SK-MEL-5 (cell line): ENCODE measurements around the gene ARMC9. TPM values are rescaled to one million over a fixed set of nuclear protein-coding genes. Genes with fewer than 3 reads are reported as not detected.

Experiments used
- DNase-seq: peaks from one replicate; pipeline ENCODE4 v3.0.0-alpha.2; 2016; ENCODE audit warnings: low read depth, low spot score
- in situ Hi-C: cut with HindIII; loops from 2 replicates; pipeline ENCODE4 v1.10.0; 2016; ENCODE audit warnings: low sequenced_read_pairs, high pct_unique_total_duplicates, low pct_unique_long_range_greater_than_20kb
- total RNA-seq: library from RNA; depleted of rRNA; stranded (reverse); fragments of >200 nt; shearing (Covaris generic); gene quantifications from 2 replicates; pipeline ENCODE4 v1.2.3, GENCODE V29; 2014

ARMC9 gene
- total RNA-seq, 1 experiment from 2014 or later: 23.0 TPM

DNA sequence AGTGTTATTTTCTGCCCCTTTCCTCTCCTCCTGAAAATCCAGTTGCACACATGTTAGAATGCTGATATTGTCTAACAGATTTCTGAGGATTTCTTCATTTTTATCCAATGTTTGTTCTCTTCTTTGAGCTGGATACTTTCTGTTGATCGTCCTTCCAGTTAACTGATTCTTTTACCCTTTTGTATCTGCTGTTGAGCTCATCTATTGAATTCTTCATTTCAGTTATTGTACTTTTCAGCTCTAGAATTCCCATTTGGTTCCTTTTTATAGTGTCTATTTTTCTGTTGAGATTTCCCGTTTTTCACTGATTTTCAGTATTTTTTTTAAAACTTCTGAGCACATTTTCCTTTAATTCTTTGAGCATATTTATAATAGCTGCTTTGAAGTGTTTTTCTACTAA is 119.1 kb downstream of the ARMC9 start:
- in situ Hi-C loops: no loop called here

DNA sequence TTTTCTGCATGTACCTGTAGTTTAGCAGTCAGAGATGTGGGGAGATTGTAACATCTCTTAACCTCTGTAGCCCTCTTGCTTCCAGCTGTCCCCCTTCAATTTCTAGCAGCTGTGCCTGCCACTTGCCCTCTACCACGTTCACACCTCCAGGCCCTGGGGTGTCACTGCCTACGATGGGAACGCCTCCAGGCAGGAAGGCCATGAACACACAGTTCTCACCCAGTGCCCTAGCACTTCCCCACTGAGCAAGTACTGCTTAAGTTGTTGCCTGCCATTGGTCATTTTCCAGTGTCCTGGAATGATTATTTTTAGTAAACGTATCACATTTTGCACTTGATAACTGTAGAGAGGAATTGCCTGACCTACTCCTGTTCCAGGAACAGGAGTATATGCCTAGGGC is 120.0 kb downstream of the ARMC9 start:
- in situ Hi-C loops: no loop called here
- no peak for DNase-seq

More for the DNA sequence above, 119.1 kb downstream of the ARMC9 start:
- DNase-seq: no peak

DNA sequence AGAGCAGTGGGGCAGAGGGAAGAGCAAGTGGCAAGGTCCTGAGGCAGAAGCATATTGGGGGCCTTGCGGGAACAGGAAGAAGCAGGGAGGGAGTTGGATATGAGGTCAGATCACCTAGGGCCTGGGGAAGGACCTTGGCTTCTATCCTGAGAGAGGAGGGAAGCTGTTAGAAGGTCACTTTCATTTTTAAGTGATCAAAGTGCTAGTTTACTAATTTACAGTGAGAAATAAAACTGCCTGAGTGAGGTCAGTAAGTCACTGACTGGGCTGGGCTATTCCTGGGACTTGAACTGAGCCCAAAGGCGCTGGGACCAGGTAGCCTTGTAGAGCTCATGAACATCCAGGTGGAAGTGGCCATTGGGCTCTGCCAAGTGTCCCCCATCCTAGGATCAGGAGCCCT is 120.5 kb downstream of the ARMC9 start:
- in situ Hi-C loops: no loop called here
- DNase-seq: no peak

DNA sequence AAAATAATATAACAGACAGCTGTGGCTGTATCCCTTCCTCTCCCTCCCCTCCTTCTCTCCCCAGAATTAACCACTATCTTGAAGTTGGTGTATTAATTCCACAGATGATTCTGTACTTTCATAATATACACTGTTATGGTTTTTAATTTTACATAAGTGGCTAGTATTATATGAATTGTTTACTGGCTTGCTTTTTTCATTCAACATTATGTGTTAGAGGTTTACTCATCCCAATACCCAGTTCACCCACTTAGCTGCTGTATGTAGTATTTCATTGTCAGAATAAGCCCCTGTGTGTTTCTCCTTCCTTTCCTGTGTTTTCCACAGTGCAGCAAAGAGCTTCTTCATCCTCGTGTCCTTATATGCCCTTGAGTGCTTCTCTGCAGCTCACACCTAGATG is 121.4 kb downstream of the ARMC9 start:
- DNase-seq: no peak
- in situ Hi-C loops: no loop called here

DNA sequence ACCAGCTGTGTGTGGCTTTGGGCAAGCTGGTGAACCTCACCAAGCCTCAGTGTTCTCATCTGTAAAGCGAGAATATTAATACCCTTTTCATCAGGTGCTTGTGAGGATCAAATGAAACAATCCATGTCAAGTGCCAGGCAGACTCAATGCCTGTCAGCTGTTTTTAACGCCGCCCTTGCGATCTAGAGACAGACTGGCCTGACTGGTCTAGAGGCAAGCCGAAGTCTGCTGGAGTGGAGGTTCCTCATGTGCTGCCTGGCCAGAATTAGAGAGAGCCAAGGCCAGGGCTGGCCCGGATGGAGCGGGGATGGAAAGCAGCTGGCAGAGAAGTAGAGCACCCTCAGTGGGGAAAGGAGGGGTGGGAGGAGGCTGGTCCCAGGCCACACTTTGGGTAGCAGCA is 122.6 kb downstream of the ARMC9 start:
- DNase-seq: no peak
- in situ Hi-C loops: no loop called here

DNA sequence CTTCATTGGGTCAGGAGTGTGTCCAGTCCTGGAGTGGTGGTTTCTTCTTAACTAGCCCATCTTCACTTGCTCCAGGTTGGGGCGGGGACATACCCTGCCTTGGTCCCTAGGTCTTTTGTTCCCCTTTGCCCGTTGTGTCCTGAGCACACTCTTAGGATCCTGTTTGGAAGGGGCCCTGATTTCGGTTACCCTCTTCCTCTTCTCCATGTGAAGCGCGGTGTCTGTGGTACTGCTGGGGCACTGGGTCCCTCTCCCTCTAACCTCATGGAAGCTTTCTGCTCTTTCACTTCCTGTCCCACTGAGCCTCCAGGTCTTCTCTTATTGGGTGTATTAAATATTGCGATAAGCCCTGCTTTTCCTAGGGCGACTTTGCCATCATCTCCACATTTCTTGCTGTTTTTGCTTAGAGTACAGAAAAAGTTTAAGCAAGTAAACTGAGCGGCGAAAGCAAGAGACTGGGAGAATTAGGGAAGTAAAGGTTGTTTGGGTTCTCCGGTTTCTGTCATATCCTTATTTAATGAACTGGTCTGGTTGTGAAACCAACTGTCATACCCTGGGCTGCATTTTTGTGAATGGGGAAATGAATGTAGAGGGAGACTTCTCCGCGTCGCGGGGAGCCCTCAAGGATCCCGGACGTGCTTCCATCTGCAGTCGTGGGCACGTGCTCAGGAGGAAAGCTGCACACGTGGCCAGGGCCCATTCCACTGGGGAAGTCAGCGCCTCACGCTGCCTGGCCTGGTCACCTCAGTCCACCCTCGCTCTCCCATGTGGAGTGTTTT is 123.3 kb downstream of the ARMC9 start:
- no peak for DNase-seq
- in situ Hi-C loops: no loop called here

DNA sequence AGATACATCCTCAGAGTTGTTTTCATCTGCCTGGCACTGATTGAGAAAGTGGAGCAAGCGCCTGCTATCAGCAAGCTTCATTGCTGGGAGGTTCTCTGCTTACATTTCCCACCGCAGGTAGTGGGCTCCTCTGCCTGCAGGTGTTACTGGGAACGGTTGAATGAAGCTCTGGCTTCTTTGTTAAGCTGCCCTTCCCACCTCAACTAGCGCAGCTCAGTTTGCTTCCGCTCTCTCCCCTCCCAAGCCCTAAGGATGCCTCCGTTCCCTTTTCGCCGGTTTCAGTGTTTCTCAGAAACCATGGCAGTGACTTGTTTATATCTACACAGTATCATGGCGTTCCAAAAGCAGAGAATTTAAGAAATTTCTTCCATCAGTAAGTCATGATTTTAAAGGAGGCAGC is 124.9 kb downstream of the ARMC9 start:
- DNase-seq: no peak
- in situ Hi-C loops: no loop called here

DNA sequence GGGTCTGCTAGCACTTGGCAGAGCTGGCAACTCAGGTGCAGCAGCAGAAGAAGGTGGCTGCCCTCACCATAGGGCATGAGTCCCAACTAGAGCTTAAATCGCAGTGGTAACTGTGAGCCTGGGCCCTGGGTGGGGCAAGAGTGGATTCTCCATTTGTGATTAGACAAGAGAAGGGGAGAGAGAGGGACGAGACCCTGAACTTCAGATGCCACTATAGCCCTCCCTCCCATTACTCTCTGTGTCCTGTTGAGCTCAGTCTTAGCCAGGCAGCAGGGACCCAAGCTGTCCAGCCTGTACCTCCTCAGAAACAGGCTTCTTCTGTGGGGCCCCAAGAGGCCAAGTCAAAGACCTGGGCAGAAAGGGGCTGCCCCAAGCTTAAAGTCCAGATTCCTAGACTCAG is 127.4 kb downstream of the ARMC9 start:
- in situ Hi-C loops: no loop called here
- DNase-seq: no peak

DNA sequence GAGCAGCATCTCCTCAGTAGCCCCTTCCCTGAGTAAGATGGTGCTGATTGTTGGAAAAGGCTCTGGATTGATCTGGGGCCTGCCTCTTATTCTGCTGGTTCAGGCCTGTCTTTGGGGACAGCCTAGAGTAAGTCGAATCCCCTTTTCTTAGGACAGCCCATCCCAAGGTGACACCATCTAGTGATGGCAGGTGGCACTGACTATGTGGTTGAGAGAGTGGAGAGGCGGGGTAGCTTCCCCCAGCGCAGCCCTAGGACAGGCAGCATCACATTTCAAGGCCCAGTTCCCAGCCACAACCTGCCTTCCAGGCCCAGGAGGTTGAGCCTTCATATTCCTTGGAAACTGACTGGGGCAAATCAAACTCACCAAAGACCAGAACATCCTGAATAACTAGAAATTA is 128.0 kb downstream of the ARMC9 start:
- in situ Hi-C loops: no loop called here
- DNase-seq: no peak

DNA sequence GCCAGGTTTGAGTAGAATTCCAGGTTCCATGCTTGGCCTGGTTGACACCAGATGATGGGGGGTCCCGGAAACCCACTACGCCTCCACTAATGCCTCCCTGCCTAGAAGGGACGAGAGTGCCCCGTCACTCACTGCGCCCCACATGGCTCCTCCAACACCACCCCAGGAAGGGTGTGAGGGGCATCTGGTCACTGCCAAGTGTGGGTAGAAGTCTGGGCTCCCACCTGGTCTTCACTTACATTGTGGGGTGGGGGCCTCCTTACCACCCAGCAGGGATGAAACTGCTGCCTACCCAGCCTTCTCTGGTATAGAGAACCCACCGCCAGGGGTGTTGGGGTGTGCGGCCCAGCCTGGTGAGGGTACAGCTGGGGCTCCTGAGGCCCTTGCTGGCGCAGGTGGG is 131.9 kb downstream of the ARMC9 start:
- in situ Hi-C loops: no loop called here
- DNase-seq: no peak

DNA sequence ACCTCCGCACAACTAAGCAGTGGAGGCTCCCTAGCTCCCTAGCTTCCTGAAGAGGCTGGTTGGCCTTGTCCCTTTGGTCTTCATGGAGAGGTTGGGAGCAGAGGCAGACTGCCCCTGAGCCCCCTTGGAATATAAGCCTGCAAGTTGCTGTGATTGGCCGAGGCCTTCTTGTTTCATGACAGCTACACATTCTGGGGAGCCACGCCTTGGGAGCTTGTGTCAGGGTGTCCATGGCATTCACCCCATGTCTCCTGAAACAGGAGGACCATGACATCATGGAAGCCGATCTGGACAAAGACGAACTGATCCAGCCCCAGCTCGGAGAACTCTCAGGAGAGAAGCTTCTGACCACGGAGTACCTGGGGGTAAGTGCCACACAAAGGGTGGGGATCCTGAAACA is 133.1 kb downstream of the ARMC9 start:
- no peak for DNase-seq
- in situ Hi-C loops: no loop called here

DNA sequence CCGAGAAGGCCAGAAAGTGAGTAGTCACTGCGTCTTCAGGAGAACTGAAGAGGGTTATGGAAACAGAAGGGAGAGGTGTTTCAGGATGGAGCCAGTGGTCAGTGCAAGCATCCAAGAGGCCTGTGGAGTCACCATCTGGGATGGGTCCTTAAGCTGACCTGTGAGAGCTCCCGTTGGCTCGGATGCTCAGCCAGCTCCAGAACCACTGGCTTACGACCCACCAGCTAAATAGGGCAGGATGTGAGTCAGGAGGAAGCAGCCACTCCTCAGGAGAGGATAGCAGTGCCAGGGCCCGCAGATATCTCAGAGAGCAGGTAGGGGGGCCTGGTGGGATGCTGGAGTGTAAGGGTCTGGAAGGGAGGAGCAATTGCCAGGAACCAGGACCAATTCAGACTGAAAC is 134.0 kb downstream of the ARMC9 start:
- no peak for DNase-seq
- in situ Hi-C loops: no loop called here

DNA sequence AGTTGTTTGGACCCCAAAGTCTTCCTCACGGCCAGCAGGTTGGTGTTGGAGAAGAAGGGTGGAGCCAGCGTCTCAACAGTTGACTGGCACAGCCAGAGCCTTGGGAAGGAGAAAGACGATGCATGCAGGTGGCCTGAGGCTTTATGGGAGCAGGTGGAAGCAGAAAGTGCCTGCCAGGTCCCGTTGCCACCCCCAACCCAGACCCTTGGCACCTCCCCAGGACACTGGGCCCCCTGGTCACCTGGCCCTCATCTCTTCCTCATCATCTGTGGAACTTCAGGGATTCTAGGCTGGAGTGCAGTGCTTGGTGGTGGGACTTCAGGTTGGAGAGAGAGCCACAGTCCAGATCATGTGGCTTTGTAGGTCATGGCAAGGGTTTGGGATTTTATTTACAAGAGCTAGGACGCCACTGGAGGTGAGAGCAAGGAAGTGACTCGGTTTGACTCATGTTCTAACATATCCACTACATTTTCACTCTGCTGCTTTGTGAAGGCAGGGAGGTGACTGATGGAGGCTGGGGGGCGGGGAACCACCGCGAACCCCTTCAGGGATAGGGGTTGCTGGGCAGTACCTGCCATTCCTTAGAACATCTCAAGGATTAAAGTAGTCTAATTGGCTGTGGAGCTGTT is 134.6 kb downstream of the ARMC9 start:
- no peak for DNase-seq
- in situ Hi-C loops: no loop called here

DNA sequence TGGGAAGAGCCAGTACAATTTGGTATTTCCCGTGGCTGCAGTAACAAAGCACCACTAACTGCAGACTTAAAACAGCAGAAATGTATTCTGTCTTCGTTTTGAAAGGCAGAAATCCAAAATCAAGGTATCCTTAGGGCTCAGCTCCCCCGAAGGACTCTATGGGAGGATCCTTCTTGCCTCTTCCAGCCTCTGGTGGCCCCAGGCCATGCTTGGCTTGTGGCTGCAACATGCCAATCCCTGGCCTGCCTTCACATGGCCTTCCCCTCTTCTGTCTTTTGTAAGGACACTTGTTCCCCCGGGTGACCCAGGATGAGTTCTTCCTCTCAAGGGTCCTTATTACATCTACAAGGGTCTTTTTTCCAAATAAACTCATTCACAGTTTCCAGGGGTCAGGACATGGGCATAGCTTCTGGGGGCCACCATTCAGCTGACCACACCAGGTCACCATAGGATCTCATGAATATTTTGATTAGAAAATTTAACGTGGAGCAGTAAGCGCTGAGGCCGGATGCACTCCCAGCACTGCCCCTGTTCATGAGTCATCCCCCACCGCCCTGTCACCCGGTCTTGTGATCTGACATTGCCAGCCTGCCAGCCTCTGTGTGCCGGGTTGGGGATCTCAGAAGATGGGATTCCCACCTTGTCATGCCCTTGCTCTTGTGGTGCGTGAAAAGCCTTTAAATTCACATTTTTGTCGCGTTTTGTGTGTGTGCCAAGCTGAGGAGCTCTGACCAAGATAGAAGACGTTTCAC is 135.9 kb downstream of the ARMC9 start:
- in situ Hi-C loops: no loop called here
- peak; percentile 75 for DNase-seq

DNA sequence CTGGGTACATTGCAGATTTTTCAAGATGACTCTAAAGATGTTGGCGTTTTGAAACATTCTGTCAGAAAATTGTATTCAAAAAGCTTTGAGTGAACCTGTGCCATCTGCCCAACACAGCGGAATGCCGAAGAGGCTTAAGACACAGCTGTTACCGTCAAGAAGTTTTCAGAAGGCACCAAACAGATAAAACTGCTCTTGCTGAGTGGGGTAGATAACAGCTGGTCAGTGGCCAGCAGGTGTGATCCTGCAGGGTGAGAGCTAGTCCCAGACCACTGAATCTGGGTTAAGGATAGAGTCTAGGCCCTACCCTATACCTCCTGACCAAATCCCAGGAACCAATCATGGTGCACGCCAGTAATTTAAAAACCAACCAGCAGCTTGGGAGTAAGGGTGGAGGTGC is 136.6 kb downstream of the ARMC9 start:
- DNase-seq: no peak
- in situ Hi-C loops: no loop called here

DNA sequence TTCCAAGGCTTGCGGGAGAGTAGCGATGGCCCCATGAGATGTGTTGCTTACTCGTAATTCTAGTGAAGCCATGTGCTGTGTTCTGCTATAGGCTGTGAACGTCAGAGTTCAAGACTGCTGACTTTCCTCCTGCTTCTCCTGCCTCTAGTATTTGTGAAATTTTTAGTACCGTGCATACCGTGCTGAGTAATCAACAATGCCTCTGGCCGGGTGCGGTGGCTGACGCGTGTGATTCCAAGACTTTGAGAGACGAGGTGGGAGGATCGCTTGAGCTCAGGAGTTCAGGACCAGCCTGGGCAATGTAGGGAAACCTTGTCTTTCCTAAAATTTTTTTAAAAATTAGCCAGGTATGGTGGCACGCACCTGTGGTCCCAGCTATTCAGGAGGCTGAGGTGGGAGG is 137.2 kb downstream of the ARMC9 start:
- DNase-seq: no peak
- in situ Hi-C loops: no loop called here

DNA sequence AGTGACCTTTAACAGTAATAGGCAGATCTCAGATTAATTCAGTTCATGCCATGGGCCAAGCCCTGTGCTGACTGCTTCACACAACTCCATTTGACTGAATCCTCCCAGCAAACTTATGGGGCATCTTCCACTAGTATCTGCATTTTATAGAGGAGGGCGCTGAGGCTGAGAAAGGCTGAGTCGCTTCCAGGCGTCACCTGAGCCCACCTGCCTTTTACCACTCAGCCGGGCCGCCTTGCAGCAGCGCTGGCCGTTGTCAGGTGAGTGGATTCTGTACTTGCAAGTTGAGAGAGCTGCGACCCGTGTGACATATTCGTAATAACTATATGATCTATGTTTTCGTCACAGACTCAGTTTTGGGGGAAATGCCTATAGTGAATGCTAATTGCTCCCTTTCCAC is 137.8 kb downstream of the ARMC9 start:
- in situ Hi-C loops: no loop called here
- no peak for DNase-seq

DNA sequence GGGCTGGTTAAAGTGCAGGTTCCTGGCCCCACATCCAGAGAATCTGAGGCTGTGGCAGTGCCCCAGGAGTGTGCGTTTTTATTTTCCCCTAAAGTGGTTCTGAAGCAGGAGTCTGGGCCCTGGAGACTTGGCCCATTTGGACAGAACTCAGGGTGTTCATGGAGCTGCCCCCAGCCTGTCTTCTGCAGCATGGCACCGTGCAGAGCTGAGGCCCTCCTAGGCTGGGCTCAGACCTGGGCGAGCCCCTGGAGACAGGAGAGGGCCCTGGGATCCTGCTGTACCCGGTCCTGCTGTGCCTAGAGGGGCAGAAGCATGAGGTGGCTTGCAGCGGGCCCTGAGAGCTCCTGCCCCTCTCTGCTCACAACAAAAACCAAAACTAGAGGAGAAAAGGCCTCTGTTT is 138.3 kb downstream of the ARMC9 start:
- DNase-seq: no peak
- in situ Hi-C loops: no loop called here
